ENCODE measurements around the gene MT1H. TPM values are rescaled to one million over a fixed set of nuclear protein-coding genes. Genes with fewer than 3 reads are reported as not detected.

Gene MT1H
- total and polyA plus RNA-seq, 4 donors, result 4.4 to 1,775 (median 938) TPM

DNA sequence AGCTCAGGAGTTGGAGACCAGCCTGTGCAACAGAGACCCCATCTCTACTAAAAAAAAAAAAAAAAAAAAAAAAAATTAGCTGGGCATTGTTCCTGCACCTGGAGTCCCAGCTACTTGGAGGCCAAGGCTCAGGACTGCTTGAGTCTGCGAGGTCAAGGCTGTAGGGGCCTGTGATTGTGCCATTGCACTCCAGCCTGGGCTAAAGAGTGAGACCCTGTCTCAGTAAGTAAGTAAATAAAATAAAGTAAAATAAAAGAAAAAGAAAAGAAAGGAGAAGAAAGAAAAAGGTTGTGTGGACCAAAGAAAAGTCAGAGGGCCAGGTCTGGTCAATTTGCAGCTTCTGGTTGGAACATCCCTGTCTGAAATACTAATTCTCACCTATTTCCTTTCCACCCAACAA is 31.0 kb downstream of the MT1H start:
- no peak overlapping the region for H3K4me3 ChIP-seq (ENCODE audit: low read depth in 1 of 3, low read length in 3 of 3)
- H3K36me3 ChIP-seq (ENCODE audit: control insufficient read depth in 4 of 4, insufficient read depth in 3 of 4, low read depth in 1 of 4, low read length in 3 of 4), result no peaks in the 10 kb centered on the region
- WGBS, result 97% methylated on average over 1 of the region's 1 CpG
- no peak for TF ChIP-seq HNF4G (IDR thresholded peaks at IDR 0.05)
- TF ChIP-seq GABPA (IDR thresholded peaks at IDR 0.05 in 1 of 2, conservative IDR thresholded peaks at IDR 0.05 in 1 of 2), result no peak
- TF ChIP-seq JUND (IDR thresholded peaks at IDR 0.05), result no peak
- no peak for TF ChIP-seq YY1 (IDR thresholded peaks at IDR 0.05)
- TF ChIP-seq FOXA1 (IDR thresholded peaks at IDR 0.05), result no peak
- TF ChIP-seq HNF4A (conservative IDR thresholded peaks at IDR 0.05), result no peak
- peaks cover 0 to 6% (median 0%) of the 10 kb centered on the region in 4 donors for H3K4me1 ChIP-seq (ENCODE audit: control insufficient read depth in 4 of 4, insufficient read depth in 4 of 4, low read length in 3 of 4)
- H3K9me3 ChIP-seq (ENCODE audit: control insufficient read depth in 4 of 4, low read length in 3 of 4), result no peaks in the 10 kb centered on the region
- H3K9ac ChIP-seq (ENCODE audit: low read depth in 1 of 2, low read length in 2 of 2), result no peak overlapping the region
- H3K27ac ChIP-seq (ENCODE audit: low read depth in 1 of 2, low read length in 2 of 2), result no peak overlapping the region
- H3K27me3 ChIP-seq (ENCODE audit: control insufficient read depth in 4 of 4, insufficient read depth in 4 of 4, low read length in 3 of 4), result no peaks in the 10 kb centered on the region
- DNase-seq (ENCODE audit: low spot score), result no peak

DNA sequence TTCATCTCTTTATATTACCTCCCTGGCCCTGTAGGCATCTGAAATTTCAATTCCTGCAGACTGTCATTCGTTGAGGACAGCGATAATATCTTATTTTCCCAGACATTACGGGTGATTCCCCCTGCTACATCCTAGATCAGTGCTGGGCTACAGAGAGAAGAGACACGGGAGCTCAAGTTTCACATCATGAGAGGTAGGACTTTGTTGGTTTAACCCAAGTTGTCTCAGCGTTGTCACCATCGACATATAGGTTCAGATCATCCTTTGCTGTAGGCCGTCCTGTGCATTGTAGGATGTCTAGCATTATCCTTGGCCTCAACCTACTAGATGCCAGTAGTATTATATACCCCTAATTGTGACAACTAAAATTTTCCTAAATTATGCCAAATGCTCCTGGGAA is 31.9 kb downstream of the MT1H start:
- no peak for DNase-seq (ENCODE audit: low spot score)
- no peaks in the 10 kb centered on the region for H3K27me3 ChIP-seq (ENCODE audit: control insufficient read depth in 4 of 4, insufficient read depth in 4 of 4, low read length in 3 of 4)
- no peak for TF ChIP-seq YY1 (IDR thresholded peaks at IDR 0.05)
- TF ChIP-seq JUND (IDR thresholded peaks at IDR 0.05), result no peak
- TF ChIP-seq, protein P1, sequence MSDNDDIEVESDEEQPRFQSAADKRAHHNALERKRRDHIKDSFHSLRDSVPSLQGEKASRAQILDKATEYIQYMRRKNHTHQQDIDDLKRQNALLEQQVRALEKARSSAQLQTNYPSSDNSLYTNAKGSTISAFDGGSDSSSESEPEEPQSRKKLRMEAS (IDR thresholded peaks at IDR 0.05), result no peak
- no peak for TF ChIP-seq RXRA (IDR thresholded peaks at IDR 0.05)
- TF ChIP-seq SP1 (IDR thresholded peaks at IDR 0.05), result no peak
- no peak for TF ChIP-seq EGR1 (IDR thresholded peaks at IDR 0.05; ENCODE audit: low read depth in 2 of 2)
- TF ChIP-seq, protein P2, sequence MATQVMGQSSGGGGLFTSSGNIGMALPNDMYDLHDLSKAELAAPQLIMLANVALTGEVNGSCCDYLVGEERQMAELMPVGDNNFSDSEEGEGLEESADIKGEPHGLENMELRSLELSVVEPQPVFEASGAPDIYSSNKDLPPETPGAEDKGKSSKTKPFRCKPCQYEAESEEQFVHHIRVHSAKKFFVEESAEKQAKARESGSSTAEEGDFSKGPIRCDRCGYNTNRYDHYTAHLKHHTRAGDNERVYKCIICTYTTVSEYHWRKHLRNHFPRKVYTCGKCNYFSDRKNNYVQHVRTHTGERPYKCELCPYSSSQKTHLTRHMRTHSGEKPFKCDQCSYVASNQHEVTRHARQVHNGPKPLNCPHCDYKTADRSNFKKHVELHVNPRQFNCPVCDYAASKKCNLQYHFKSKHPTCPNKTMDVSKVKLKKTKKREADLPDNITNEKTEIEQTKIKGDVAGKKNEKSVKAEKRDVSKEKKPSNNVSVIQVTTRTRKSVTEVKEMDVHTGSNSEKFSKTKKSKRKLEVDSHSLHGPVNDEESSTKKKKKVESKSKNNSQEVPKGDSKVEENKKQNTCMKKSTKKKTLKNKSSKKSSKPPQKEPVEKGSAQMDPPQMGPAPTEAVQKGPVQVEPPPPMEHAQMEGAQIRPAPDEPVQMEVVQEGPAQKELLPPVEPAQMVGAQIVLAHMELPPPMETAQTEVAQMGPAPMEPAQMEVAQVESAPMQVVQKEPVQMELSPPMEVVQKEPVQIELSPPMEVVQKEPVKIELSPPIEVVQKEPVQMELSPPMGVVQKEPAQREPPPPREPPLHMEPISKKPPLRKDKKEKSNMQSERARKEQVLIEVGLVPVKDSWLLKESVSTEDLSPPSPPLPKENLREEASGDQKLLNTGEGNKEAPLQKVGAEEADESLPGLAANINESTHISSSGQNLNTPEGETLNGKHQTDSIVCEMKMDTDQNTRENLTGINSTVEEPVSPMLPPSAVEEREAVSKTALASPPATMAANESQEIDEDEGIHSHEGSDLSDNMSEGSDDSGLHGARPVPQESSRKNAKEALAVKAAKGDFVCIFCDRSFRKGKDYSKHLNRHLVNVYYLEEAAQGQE (IDR thresholded peaks at IDR 0.05), result no peak
- TF ChIP-seq NR2F2 (IDR thresholded peaks at IDR 0.05), result no peak
- TF ChIP-seq RAD21 (IDR thresholded peaks at IDR 0.05), result no peak
- TF ChIP-seq FOXA1 (IDR thresholded peaks at IDR 0.05), result no peak
- no peak for TF ChIP-seq HNF4A (conservative IDR thresholded peaks at IDR 0.05)
- TF ChIP-seq FOXA2 (IDR thresholded peaks at IDR 0.05), result no peak
- TF ChIP-seq GABPA (IDR thresholded peaks at IDR 0.05 in 1 of 2, conservative IDR thresholded peaks at IDR 0.05 in 1 of 2), result no peak
- TF ChIP-seq, protein P3, sequence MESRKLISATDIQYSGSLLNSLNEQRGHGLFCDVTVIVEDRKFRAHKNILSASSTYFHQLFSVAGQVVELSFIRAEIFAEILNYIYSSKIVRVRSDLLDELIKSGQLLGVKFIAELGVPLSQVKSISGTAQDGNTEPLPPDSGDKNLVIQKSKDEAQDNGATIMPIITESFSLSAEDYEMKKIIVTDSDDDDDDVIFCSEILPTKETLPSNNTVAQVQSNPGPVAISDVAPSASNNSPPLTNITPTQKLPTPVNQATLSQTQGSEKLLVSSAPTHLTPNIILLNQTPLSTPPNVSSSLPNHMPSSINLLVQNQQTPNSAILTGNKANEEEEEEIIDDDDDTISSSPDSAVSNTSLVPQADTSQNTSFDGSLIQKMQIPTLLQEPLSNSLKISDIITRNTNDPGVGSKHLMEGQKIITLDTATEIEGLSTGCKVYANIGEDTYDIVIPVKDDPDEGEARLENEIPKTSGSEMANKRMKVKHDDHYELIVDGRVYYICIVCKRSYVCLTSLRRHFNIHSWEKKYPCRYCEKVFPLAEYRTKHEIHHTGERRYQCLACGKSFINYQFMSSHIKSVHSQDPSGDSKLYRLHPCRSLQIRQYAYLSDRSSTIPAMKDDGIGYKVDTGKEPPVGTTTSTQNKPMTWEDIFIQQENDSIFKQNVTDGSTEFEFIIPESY (IDR thresholded peaks at IDR 0.05), result no peak
- TF ChIP-seq, protein P4, sequence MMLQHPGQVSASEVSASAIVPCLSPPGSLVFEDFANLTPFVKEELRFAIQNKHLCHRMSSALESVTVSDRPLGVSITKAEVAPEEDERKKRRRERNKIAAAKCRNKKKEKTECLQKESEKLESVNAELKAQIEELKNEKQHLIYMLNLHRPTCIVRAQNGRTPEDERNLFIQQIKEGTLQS (IDR thresholded peaks at IDR 0.05), result no peak
- TF ChIP-seq TAF1 (conservative IDR thresholded peaks at IDR 0.05), result no peak
- 92% methylated on average over 7 of the region's 7 CpGs for WGBS
- H3K9me3 ChIP-seq (ENCODE audit: control insufficient read depth in 4 of 4, low read length in 3 of 4), result no peaks in the 10 kb centered on the region
- H3K36me3 ChIP-seq (ENCODE audit: control insufficient read depth in 4 of 4, insufficient read depth in 3 of 4, low read depth in 1 of 4, low read length in 3 of 4), result no peaks in the 10 kb centered on the region
- no peak overlapping the region for H3K27ac ChIP-seq (ENCODE audit: low read depth in 1 of 2, low read length in 2 of 2)
- H3K4me3 ChIP-seq (ENCODE audit: low read depth in 1 of 3, low read length in 3 of 3), result no peak overlapping the region
- H3K9ac ChIP-seq (ENCODE audit: low read depth in 1 of 2, low read length in 2 of 2), result no peak overlapping the region
- H3K4me1 ChIP-seq (ENCODE audit: control insufficient read depth in 4 of 4, insufficient read depth in 4 of 4, low read length in 3 of 4), result peaks cover 0 to 6% (median 0%) of the 10 kb centered on the region in 4 donors
